Breast epithelium (tissue), 3 donors: ENCODE measurements around the gene DAB2IP.

Source experiments
- CTCF ChIP-seq, 3 donors: fragments of 450-650 bp; IDR thresholded peaks; one replicate each; pipeline ENCODE4 v1.5.1; 2016 to 2017; ENCODE audit warnings: antibody characterized with exemption in 3 of 3, mild to moderate bottlenecking in 3 of 3, moderate library complexity in 3 of 3
- POLR2A ChIP-seq: fragments of 450-650 bp; IDR thresholded peaks from one replicate; pipeline ENCODE4 v1.6.1; 2016; ENCODE audit warnings: antibody characterized with exemption, mild to moderate bottlenecking, moderate library complexity
- POLR2AphosphoS5 ChIP-seq, 3 donors: sonication (generic); formaldehyde crosslinking; IDR thresholded peaks; one replicate each; pipeline ENCODE4 v1.6.1; 2017; ENCODE audit warnings: antibody characterized with exemption in 3 of 3

GRCh38 chr9:121824651-121825030 is 173.2 kb downstream of the DAB2IP start:
- no peak for TF ChIP-seq CTCF (IDR thresholded peaks at IDR 0.05)
- TF ChIP-seq POLR2A: no peak
- no peak for TF ChIP-seq POLR2AphosphoS5 (IDR thresholded peaks at IDR 0.05)
